ENCODE data around the gene KCNT2. TPM values are rescaled to one million over a fixed set of nuclear protein-coding genes. Genes with fewer than 3 reads are reported as not detected.

KCNT2 gene
- total RNA-seq, 1 experiment from 2014 or later: not detected

GRCh38 chr1:196344453-196344852 lies 263.8 kb downstream of the KCNT2 start:
- ChIA-PET POLR2A (no interaction called here), CTCF (no interaction called here), RAD21 (ENCODE audit: low non-redundant PET in 1 of 2, low total read pairs in 2 of 2, uncharacterized antibody in 2 of 2, unreplicated experiment in 2 of 2) (no interaction called here)
- H3K9me2 ChIP-seq (ENCODE audit: insufficient read depth): no peaks in the 10 kb centered on the region; the same call in 1 of the 2 replicates
- H3K9ac ChIP-seq (ENCODE audit: low read length): no peak overlapping the region
- no peak overlapping the region for H3K4me2 ChIP-seq (ENCODE audit: low read length)
- intact Hi-C loops (cut with micrococcal nuclease): no loop called here
- H2AFZ ChIP-seq (ENCODE audit: low read depth, low read length, poor library complexity, severe bottlenecking): no peak overlapping the region
- ATAC-seq: no peak
- TF ChIP-seq SIN3A (IDR thresholded peaks at IDR 0.05; ENCODE audit: low read depth): no peak
- no peak for TF ChIP-seq FOSL1 (IDR thresholded peaks at IDR 0.05; ENCODE audit: low read depth)
- TF ChIP-seq CTCF (IDR thresholded peaks at IDR 0.05 in 2 of 3, conservative IDR thresholded peaks at IDR 0.05 in 1 of 3; ENCODE audit: borderline replicate concordance in 1 of 3, insufficient read depth in 1 of 3, low read depth in 2 of 3, low read length in 2 of 3): no peak
- TF ChIP-seq SP1 (IDR thresholded peaks at IDR 0.05; ENCODE audit: low read depth): no peak
- no peak for TF ChIP-seq ZFX (IDR thresholded peaks at IDR 0.05)
- no peak for TF ChIP-seq POLR2A (IDR thresholded peaks at IDR 0.05; ENCODE audit: borderline replicate concordance, extremely low read depth, insufficient read depth, insufficient read length)
- no peak for TF ChIP-seq TCF7L2 (IDR thresholded peaks at IDR 0.05; ENCODE audit: borderline replicate concordance, extremely low read depth, insufficient read depth, insufficient read length)
- no peak for TF ChIP-seq CBX3 (IDR thresholded peaks at IDR 0.05; ENCODE audit: low read depth)
- TF ChIP-seq SRF (IDR thresholded peaks at IDR 0.05; ENCODE audit: low read depth): no peak
- no peak for TF ChIP-seq JUND (IDR thresholded peaks at IDR 0.05)
- no peak for TF ChIP-seq YY1 (IDR thresholded peaks at IDR 0.05; ENCODE audit: extremely low read depth, insufficient replicate concordance, low read depth, low read length)
- no peak for TF ChIP-seq EGR1 (IDR thresholded peaks at IDR 0.05; ENCODE audit: low read depth)
- TF ChIP-seq CEBPB (IDR thresholded peaks at IDR 0.05; ENCODE audit: low read depth): no peak
- TF ChIP-seq ELF1 (IDR thresholded peaks at IDR 0.05; ENCODE audit: borderline replicate concordance, low read depth): no peak
- no peak for TF ChIP-seq EZH2phosphoT487 (IDR thresholded peaks at IDR 0.05; ENCODE audit: borderline replicate concordance)
- no peaks in the 10 kb centered on the region for H3K9me3 ChIP-seq (ENCODE audit: control insufficient read depth in 1 of 2, insufficient read depth in 1 of 2, low read depth in 1 of 2, low read length in 2 of 2)
- no peaks in the 10 kb centered on the region; a peak in 1 of 4 replicates for H3K36me3 ChIP-seq (ENCODE audit: control insufficient read depth in 1 of 2, insufficient read depth in 2 of 2, low read length in 2 of 2)
- no peak overlapping the region for H3K27ac ChIP-seq (ENCODE audit: low read depth, low read length)
- no TSS peak for BruUV-seq (replicated peaks)
- H3K79me2 ChIP-seq (ENCODE audit: insufficient read depth, low read length): no peaks in the 10 kb centered on the region
- no peak overlapping the region for H3K4me3 ChIP-seq (replicated peaks in 1 of 2; ENCODE audit: low read depth in 1 of 2, low read length in 2 of 2)
- no peak for DNase-seq (ENCODE audit: low read depth, low spot score)
- no peaks in the 10 kb centered on the region for H3K27me3 ChIP-seq (ENCODE audit: insufficient read depth, low read length)
- no peaks in the 10 kb centered on the region for H3K4me1 ChIP-seq (ENCODE audit: control insufficient read depth in 1 of 2, insufficient read depth in 2 of 2, low read length in 2 of 2)
- H4K20me1 ChIP-seq (ENCODE audit: insufficient read depth): no peaks in the 10 kb centered on the region

All from HCT116 (cell line).